GM06990 (cell line): Measurements from ENCODE around the gene HSPA9.
A peak's percentile ranks its signal among the peaks of the same experiment; 100 is the strongest.

ENCODE experiments used
- DNase-seq: peaks from one replicate; pipeline ENCODE4 v3.0.0-alpha.2; 2011; ENCODE audit not compliant: insufficient read length; ENCODE audit errors: extremely low read depth
- H3K27me3 ChIP-seq: replicated peaks from 2 replicates; pipeline ENCODE4 v1.6.0; 2011; ENCODE audit warnings: low read length; ENCODE audit not compliant: control insufficient read depth, insufficient read depth
- H3K36me3 ChIP-seq: 2 replicates; pipeline ENCODE4 v1.5.1; 2011; ENCODE audit warnings: low read length; ENCODE audit not compliant: control insufficient read depth, insufficient read depth
- H3K4me3 ChIP-seq: replicated peaks from 2 replicates; pipeline ENCODE4 v1.5.1; 2011; ENCODE audit warnings: low read depth, mild to moderate bottlenecking, control low read depth, low read length
- TF ChIP-seq, protein P1 (sequence below): IDR thresholded peaks from 2 replicates; pipeline ENCODE4 v1.5.1; 2011; ENCODE audit warnings: low read length, control low read depth, mild to moderate bottlenecking, inconsistent platforms; ENCODE audit not compliant: insufficient read depth, poor library complexity, severe bottlenecking

The HSPA9 gene

DNA sequence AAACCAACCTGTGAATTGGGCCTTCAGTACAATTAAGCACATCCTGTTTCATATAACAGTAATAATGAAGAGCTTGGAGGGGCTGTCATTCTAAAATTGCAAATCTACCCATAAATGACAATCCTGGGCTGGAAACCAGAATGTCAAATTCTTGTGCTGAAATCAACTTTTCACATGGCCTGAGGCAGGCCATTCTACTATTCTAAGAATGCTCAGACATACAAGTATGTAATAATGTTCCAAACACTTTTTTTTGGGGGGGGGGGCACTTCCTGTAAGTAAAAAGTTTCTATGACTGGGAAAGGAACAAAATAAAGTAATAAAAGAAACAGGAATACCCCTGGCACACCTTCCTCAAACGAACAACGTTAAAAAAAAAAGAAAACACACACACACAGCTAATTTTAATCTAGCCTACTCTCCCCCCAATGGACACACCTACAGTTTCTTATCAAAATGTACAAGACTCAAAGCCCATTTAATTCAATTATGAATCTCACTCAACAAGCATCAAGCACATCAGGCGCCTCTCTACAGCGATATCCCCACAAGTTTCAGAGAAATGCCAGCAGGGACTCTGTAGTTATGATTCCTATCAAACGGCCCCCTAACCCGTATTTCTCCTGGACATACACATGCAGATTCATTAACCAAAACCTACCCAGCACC, 33.6 kb downstream of the HSPA9 start:
- Histone ChIP-seq H3K27me3 (no peaks in the 10 kb centered on the region), H3K4me3 (peak overlapping the region; percentile 82), H3K36me3 (0 out of 2 replicates have a peak, but pooled peaks cover 1% of the 10 kb centered on the region)
- no peak for DNase-seq
- TF ChIP-seq, protein P1, sequence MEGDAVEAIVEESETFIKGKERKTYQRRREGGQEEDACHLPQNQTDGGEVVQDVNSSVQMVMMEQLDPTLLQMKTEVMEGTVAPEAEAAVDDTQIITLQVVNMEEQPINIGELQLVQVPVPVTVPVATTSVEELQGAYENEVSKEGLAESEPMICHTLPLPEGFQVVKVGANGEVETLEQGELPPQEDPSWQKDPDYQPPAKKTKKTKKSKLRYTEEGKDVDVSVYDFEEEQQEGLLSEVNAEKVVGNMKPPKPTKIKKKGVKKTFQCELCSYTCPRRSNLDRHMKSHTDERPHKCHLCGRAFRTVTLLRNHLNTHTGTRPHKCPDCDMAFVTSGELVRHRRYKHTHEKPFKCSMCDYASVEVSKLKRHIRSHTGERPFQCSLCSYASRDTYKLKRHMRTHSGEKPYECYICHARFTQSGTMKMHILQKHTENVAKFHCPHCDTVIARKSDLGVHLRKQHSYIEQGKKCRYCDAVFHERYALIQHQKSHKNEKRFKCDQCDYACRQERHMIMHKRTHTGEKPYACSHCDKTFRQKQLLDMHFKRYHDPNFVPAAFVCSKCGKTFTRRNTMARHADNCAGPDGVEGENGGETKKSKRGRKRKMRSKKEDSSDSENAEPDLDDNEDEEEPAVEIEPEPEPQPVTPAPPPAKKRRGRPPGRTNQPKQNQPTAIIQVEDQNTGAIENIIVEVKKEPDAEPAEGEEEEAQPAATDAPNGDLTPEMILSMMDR, result no peak

DNA sequence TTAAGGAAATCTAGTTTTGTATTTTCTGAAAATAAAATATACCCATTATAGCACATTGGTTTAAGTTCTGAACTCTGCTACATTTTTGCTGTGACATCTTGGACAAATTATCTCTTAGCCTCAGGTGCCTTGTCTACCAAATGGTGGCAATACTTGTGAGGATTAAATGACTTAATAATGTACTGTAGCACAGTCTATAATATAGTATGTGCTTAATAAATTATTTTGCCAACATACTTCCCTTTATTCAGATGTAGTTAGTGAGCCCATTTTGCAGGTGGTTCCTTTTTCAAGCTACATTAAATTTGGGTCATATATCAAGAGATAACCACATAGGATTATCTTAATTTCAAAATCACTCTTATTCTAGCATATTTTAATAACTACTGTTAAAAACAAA, 35.4 kb downstream of the HSPA9 start:
- DNase-seq, result no peak
- Histone ChIP-seq H3K36me3 (0 out of 2 replicates have a peak, but pooled peaks cover 1% of the 10 kb centered on the region), H3K4me3 (no peak overlapping the region), H3K27me3 (no peaks in the 10 kb centered on the region)
- TF ChIP-seq, protein P1, result no peak

DNA sequence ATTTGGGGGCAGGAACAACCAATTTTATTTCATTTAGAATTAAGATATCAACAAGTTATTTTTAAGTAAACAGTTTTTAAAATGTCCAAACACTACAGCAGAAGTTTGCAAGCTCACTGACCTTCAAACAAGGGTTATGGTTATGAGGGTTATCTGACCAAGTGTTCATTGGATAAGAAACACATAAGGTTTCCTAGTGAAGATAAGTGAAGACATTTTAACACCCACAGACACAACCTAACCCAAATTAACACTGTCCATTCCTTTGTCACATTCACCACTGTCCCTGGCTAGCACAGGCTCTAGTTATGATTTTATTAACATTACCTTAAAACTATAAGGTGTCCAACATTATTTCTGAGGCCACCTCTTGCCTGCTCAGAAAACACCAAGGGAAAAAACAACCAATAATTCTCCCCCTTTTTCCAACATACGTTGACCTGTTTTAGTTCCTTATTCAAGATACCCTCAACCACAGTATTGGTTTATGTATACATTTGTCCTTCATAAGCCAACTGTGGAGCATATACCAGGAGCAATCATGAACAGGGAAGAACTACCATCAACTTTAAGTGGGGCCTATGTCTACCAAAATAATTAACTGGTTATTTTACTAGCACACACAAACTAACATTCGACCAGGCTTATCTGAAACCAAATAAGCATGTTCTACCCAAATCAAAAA, 36.1 kb downstream of the HSPA9 start:
- DNase-seq, result no peak
- no peaks in the 10 kb centered on the region for H3K27me3 ChIP-seq
- TF ChIP-seq, protein P1, result no peak

DNA sequence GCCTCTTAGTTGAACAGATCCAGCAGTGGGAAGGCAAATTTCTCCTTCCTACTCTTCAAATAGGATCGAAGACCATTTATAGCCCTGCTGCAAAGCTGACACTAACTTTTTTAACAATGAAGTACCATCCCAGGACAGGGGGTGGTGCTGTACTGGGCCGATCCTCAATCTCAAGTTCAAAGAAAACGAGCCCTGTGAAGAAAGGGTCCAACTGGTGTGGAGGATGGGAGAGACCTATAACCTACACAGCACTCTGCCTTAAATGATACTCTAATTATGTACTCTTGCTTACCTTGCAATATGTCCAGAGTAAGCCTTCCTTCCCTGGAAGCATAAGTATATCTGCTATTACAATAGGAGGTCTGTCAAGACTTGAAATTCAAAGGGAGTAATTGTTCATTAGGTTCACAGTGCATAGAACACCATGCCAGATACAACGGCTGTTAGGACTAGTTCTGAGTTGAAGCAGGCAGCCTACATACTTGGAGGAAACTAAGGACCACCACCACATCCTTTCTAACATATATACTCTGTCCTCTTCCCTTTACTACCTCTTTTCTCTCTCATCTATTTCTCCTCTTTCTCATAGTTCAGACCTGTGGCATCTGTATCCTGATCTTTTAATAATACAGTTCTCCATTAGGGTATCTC, 38.4 kb downstream of the HSPA9 start:
- H3K36me3 ChIP-seq, result peaks cover 3% of the 10 kb centered on the region
- no peak for DNase-seq
- H3K4me3 ChIP-seq, result no peak overlapping the region
- no peaks in the 10 kb centered on the region for H3K27me3 ChIP-seq
- TF ChIP-seq, protein P1, result peak; percentile 40

More for the DNA sequence above, 36.1 kb downstream of the HSPA9 start:
- H3K4me3 ChIP-seq, result no peak overlapping the region
- H3K36me3 ChIP-seq, result 0 out of 2 replicates have a peak, but pooled peaks cover 1% of the 10 kb centered on the region

DNA sequence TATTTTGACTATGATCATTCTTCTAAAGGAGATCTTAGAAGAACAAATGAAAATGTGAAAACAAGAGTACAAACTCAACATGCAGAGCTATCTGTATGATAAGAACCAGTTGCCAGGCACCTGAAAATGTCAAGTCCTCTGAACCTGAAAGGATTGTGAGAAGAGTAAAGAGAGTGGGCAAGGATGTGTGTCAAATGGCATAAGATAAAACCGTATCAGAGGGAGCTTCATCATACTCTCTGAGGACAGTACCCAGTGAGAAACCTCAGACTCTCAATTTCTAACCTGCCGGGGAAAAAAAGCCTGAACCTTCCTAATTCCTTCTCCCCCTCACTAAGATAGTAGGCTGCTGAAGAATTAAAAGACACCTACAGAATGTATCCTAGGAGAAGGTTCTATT, 39.0 kb downstream of the HSPA9 start:
- TF ChIP-seq, protein P1, result no peak
- DNase-seq, result no peak
- H3K4me3 ChIP-seq, result no peak overlapping the region
- no peaks in the 10 kb centered on the region for H3K27me3 ChIP-seq
- H3K36me3 ChIP-seq, result peaks cover 3% of the 10 kb centered on the region
